ENCODE measurements around the gene MBD6.

Gene MBD6

DNA sequence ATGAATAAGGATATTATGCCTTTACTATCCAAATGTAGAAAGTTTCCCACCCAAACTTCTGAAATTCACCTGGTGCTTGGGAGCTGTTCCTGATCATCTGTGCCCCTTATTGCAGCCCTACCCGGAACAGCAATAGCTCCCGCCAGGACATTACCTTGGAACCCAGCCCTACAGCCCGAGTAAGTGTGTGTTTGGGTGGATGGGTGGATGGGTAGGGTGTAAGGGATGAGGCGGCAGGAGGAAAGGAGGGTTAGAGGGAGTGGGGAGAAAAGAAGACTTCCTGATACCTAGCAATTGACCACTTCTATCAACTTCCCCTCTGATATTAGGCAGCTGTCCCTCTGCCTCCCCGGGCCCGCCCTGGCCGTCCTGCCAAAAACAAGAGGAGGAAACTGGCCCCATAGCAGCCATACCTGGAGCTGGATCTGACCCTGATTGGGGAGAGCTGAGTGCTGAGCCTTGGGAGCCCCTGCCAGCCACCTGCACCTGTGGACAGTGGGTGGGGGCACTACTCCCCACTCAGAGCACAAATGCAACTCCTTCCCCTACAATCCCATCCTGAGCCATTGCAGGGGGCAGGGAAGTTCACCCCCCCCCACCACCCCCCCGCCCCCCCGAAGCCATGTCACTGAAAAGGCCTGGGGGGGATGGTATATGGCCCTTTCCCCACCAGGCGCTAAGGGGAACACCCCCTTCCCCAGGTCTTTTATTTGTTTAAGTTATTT lies 6.4 kb downstream of the MBD6 start:
- Histone ChIP-seq H3K27me3 (ENCODE audit: control insufficient read depth in 1 of 2, insufficient read depth in 2 of 2, low read length in 2 of 2) (no peaks in the 10 kb centered on the region), H3K4me1 (ENCODE audit: control insufficient read depth in 1 of 2, insufficient read depth in 2 of 2, low read length in 2 of 2) (peaks cover 14 to 15% of the 10 kb centered on the region in 2 donors), H3K36me3 (ENCODE audit: control insufficient read depth in 1 of 2, insufficient read depth in 2 of 2, low read length in 2 of 2) (peaks cover 44 to 83% of the 10 kb centered on the region in 2 donors)

DNA sequence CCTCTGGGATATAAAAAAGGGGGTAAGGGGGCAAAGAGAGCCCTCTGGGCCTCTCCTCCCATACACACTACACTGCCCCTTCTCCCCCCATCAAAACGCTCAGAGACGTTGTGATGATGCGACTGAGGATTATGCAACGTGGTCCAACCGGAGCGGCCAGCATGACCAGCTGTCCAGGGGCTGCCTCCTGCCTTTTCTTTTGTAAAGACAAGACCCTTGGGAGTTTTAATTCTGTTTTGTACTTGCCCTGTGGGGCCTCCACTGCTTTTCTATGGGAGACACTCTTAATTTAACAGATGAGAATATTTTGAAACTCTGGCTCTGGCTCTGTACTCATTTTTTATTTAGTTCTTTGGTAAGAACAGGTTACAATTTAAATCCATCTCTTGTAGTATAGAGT lies 7.2 kb downstream of the MBD6 start:
- Histone ChIP-seq H3K27ac (ENCODE audit: low read depth, low read length) (no peak overlapping the region), H3K36me3 (ENCODE audit: control insufficient read depth in 1 of 2, insufficient read depth in 2 of 2, low read length in 2 of 2) (peaks cover 47 to 92% of the 10 kb centered on the region in 2 donors), H3K4me3 (ENCODE audit: low read depth in 1 of 2, low read length in 2 of 2) (no peak overlapping the region), H3K9ac (ENCODE audit: low read depth in 1 of 2, low read length in 2 of 2) (no peak overlapping the region), H3K4me1 (ENCODE audit: control insufficient read depth in 1 of 2, insufficient read depth in 2 of 2, low read length in 2 of 2) (peaks cover 6% of the 10 kb centered on the region in 2 donors), H3K9me3 (ENCODE audit: control insufficient read depth in 1 of 2, low read length in 2 of 2) (no peaks in the 10 kb centered on the region), H3K27me3 (ENCODE audit: control insufficient read depth in 1 of 2, insufficient read depth in 2 of 2, low read length in 2 of 2) (no peaks in the 10 kb centered on the region)

More for the DNA sequence above, 6.4 kb downstream of the MBD6 start:
- Histone ChIP-seq H3K9ac (ENCODE audit: low read depth in 1 of 2, low read length in 2 of 2) (no peak overlapping the region), H3K4me3 (ENCODE audit: low read depth in 1 of 2, low read length in 2 of 2) (no peak overlapping the region), H3K9me3 (ENCODE audit: control insufficient read depth in 1 of 2, low read length in 2 of 2) (no peaks in the 10 kb centered on the region), H3K27ac (ENCODE audit: low read depth, low read length) (no peak overlapping the region)

DNA sequence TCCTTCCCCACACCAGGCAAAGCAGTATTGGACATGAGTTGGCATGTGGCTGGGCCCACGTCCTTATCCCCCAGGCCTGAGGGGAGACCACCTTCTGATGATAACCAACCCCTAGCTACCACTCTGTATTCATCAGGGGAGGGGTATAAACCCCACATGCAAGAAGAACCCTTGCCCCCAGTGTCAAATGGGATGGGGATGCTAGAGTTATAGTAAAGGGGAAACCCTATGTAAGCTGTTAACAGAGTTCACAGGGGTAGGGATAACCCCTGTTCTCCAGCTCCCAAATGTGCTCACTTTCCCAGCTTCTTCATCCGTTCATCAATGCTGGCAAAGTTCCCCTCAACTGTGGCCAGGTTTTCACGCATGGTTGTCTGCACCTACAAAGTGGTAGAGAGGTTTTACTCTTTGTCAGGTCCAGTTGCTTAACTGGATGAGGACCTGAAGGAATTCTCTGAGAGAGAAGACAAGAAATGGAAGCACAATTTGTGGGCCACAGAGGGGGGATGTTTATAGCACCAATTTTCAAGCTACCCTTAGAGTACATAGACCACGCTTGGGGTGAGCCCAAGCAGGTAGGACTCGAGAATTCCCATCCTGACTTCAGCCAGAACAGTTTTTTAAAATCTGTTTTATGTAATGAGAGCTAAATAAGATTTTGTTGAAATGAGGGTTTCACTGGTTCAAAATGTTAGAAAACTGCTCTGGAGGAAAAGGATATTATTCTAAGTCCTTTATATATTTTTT lies 7.9 kb downstream of the MBD6 start:
- peaks cover 52 to 93% of the 10 kb centered on the region in 2 donors for H3K36me3 ChIP-seq (ENCODE audit: control insufficient read depth in 1 of 2, insufficient read depth in 2 of 2, low read length in 2 of 2)
- no peaks in the 10 kb centered on the region for H3K27me3 ChIP-seq (ENCODE audit: control insufficient read depth in 1 of 2, insufficient read depth in 2 of 2, low read length in 2 of 2)
- H3K27ac ChIP-seq (ENCODE audit: low read depth, low read length) = no peak overlapping the region
- H3K9me3 ChIP-seq (ENCODE audit: control insufficient read depth in 1 of 2, low read length in 2 of 2) = no peaks in the 10 kb centered on the region
- no peak overlapping the region for H3K9ac ChIP-seq (ENCODE audit: low read depth in 1 of 2, low read length in 2 of 2)
- no peak overlapping the region for H3K4me3 ChIP-seq (ENCODE audit: low read depth in 1 of 2, low read length in 2 of 2)
- H3K4me1 ChIP-seq (ENCODE audit: control insufficient read depth in 1 of 2, insufficient read depth in 2 of 2, low read length in 2 of 2) = no peaks in the 10 kb centered on the region

DNA sequence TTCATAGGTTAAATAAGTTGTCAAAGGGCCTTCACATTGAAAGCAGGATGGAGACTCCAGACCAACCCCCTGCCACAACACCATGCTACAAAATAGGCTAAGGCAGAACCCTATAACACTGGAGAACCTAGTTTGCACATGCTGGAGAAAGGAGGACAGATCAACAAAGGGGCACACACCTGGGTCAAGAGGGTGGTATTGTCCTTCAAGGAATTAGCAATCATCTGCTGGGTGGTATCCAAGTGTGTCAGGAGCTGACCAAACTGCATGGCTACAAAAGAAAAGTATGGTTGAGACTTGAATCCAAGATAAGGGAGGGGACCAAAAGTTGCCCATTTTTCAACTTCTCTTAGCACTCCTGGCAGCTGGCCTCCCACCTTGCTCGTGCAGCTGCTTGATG lies 9.2 kb downstream of the MBD6 start:
- Histone ChIP-seq H3K9ac (ENCODE audit: low read depth in 1 of 2, low read length in 2 of 2) (no peak overlapping the region), H3K4me3 (ENCODE audit: low read depth in 1 of 2, low read length in 2 of 2) (no peak overlapping the region), H3K36me3 (ENCODE audit: control insufficient read depth in 1 of 2, insufficient read depth in 2 of 2, low read length in 2 of 2) (peaks cover 55 to 90% of the 10 kb centered on the region in 2 donors), H3K27ac (ENCODE audit: low read depth, low read length) (no peak overlapping the region), H3K27me3 (ENCODE audit: control insufficient read depth in 1 of 2, insufficient read depth in 2 of 2, low read length in 2 of 2) (no peaks in the 10 kb centered on the region), H3K9me3 (ENCODE audit: control insufficient read depth in 1 of 2, low read length in 2 of 2) (no peaks in the 10 kb centered on the region), H3K4me1 (ENCODE audit: control insufficient read depth in 1 of 2, insufficient read depth in 2 of 2, low read length in 2 of 2) (no peaks in the 10 kb centered on the region)

DNA sequence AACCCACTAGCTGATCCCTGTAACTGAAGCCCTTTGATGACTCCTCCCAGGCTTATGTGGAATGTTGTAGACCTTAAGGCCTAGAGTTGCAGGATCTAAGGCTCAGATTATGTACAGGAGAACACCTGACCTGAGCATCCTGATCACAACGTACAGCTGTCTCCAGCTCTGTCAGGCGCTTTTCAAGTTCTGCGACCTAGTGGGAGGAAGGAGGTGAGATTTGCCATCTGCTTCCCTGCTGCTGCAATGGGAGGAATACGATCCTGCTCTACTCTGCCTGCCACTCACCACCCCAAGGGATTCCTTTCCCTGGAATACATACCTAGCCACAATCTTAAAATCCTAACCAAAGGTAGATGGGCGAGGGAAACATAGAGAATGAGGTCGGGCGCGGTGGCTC lies 10.5 kb downstream of the MBD6 start:
- Histone ChIP-seq H3K27me3 (ENCODE audit: control insufficient read depth in 1 of 2, insufficient read depth in 2 of 2, low read length in 2 of 2) (no peaks in the 10 kb centered on the region), H3K4me1 (ENCODE audit: control insufficient read depth in 1 of 2, insufficient read depth in 2 of 2, low read length in 2 of 2) (no peaks in the 10 kb centered on the region), H3K4me3 (ENCODE audit: low read depth in 1 of 2, low read length in 2 of 2) (no peak overlapping the region), H3K36me3 (ENCODE audit: control insufficient read depth in 1 of 2, insufficient read depth in 2 of 2, low read length in 2 of 2) (peaks cover 51 to 83% of the 10 kb centered on the region in 2 donors), H3K9ac (ENCODE audit: low read depth in 1 of 2, low read length in 2 of 2) (no peak overlapping the region), H3K9me3 (ENCODE audit: control insufficient read depth in 1 of 2, low read length in 2 of 2) (no peaks in the 10 kb centered on the region), H3K27ac (ENCODE audit: low read depth, low read length) (no peak overlapping the region)

DNA sequence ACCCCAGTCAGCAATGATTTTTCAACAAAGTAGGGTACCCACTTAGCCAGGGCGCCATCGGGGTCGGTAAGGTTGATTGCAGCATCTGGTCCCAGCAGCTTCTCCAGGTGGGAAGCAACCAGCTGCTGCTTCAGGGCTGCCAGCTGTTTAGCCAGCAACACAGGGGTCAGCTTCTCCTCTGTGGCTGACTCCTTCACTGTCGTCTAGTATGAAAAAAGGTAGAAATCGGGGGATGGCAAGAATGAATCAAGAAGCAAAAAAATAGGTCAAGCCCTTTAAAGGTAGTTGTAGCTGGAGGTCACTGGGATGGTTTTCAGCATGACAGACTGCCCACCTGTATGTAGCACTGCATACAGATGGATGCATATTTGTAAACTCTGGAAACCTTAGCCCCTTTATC lies 11.6 kb downstream of the MBD6 start:
- H3K9me3 ChIP-seq (ENCODE audit: control insufficient read depth in 1 of 2, low read length in 2 of 2) = no peaks in the 10 kb centered on the region
- peaks cover 61 to 84% of the 10 kb centered on the region in 2 donors for H3K36me3 ChIP-seq (ENCODE audit: control insufficient read depth in 1 of 2, insufficient read depth in 2 of 2, low read length in 2 of 2)
- H3K9ac ChIP-seq (ENCODE audit: low read depth in 1 of 2, low read length in 2 of 2) = no peak overlapping the region
- no peaks in the 10 kb centered on the region for H3K4me1 ChIP-seq (ENCODE audit: control insufficient read depth in 1 of 2, insufficient read depth in 2 of 2, low read length in 2 of 2)
- H3K27me3 ChIP-seq (ENCODE audit: control insufficient read depth in 1 of 2, insufficient read depth in 2 of 2, low read length in 2 of 2) = no peaks in the 10 kb centered on the region
- no peak overlapping the region for H3K4me3 ChIP-seq (ENCODE audit: low read depth in 1 of 2, low read length in 2 of 2)
- H3K27ac ChIP-seq (ENCODE audit: low read depth, low read length) = no peak overlapping the region

DNA sequence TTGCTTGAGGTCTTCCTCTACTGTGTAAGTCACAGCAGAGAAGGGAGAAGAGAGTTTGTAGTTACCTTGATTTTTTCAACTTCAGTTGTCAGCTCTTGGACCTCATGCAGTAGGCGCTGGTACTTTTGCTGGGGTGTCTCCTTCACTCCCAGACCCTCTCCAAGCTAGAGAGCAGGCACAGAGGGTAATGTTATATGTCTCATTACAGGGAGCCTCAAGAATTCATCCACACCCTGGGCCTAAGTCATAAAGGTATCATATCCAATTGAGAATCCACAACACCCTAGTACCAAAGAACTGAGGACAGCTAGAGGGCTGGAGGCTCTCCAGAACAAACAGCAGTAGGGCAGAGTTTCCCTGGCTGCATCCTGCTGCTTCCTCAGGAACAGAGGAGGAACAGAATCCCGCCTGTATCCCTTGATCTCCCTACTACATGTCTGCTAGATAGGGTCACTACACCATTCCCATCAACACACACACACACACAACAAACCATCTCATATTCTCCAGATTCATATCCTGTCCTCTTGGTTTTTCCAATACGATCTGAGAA lies 12.4 kb downstream of the MBD6 start:
- Histone ChIP-seq H3K9me3 (ENCODE audit: control insufficient read depth in 1 of 2, low read length in 2 of 2) (no peaks in the 10 kb centered on the region), H3K4me3 (ENCODE audit: low read depth in 1 of 2, low read length in 2 of 2) (no peak overlapping the region), H3K27me3 (ENCODE audit: control insufficient read depth in 1 of 2, insufficient read depth in 2 of 2, low read length in 2 of 2) (no peaks in the 10 kb centered on the region), H3K4me1 (ENCODE audit: control insufficient read depth in 1 of 2, insufficient read depth in 2 of 2, low read length in 2 of 2) (no peaks in the 10 kb centered on the region), H3K9ac (ENCODE audit: low read depth in 1 of 2, low read length in 2 of 2) (no peak overlapping the region), H3K36me3 (ENCODE audit: control insufficient read depth in 1 of 2, insufficient read depth in 2 of 2, low read length in 2 of 2) (peaks cover 61 to 83% of the 10 kb centered on the region in 2 donors), H3K27ac (ENCODE audit: low read depth, low read length) (no peak overlapping the region)

DNA sequence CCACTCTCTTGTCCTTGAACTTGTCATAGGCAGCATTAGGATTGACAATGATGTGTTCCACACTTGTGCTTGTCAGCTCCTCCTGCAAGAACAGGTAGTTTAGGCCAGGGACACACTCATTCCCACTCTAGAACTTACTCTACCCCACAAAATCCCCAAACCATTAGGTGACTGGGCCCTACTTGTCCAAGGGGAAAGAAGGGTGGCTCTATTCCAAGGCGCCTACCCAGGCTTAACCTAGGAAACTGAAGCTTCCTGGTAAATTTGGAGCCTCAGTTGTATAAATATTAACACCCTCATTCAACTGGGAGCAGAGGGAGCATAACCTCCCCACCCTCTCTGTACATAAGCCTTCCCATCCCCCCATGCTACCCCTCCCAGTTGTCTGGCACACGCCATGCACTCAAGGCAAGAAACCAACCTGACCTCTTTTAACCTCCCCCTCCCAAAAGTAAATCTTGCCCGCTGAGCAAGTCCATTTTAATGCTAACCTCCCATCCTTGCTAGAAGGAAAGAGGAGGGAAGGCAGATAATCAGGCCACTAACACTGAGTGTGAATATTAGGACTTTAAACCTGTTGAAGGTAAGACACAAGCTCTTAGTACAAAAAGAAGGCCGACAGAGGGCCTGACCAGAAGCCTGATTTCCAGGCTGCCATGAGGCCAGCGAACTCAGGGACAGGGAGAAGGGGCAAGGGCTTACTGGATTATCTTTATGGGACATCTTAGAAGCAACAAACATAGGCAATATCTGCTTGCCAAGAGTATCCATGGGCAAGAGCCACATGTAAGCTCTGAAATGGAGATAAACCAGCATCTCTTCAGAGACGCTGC lies 13.4 kb downstream of the MBD6 start:
- Histone ChIP-seq H3K27ac (ENCODE audit: low read depth, low read length) (no peak overlapping the region), H3K4me3 (ENCODE audit: low read depth in 1 of 2, low read length in 2 of 2) (no peak overlapping the region), H3K9ac (ENCODE audit: low read depth in 1 of 2, low read length in 2 of 2) (no peak overlapping the region), H3K36me3 (ENCODE audit: control insufficient read depth in 1 of 2, insufficient read depth in 2 of 2, low read length in 2 of 2) (peaks cover 53 to 78% of the 10 kb centered on the region in 2 donors), H3K9me3 (ENCODE audit: control insufficient read depth in 1 of 2, low read length in 2 of 2) (no peaks in the 10 kb centered on the region), H3K4me1 (ENCODE audit: control insufficient read depth in 1 of 2, insufficient read depth in 2 of 2, low read length in 2 of 2) (no peaks in the 10 kb centered on the region), H3K27me3 (ENCODE audit: control insufficient read depth in 1 of 2, insufficient read depth in 2 of 2, low read length in 2 of 2) (no peaks in the 10 kb centered on the region)

DNA sequence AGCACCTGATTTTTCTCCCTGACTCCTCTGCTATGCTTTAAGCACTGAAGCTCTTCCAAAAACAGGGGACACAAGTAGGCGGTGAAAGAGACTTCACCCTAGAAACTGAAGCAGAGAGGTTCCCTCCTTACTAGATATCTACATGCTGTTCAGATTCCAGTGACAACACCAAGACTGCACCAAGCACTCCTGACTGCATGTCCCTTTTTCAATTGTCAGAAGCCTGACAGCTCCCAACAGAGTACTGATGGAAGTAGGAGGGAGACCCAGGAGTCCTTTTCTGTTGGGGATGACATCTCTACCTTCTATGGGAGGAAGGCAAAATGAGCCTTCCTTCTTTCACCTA lies 13.9 kb downstream of the MBD6 start:
- peaks cover 52 to 78% of the 10 kb centered on the region in 2 donors for H3K36me3 ChIP-seq (ENCODE audit: control insufficient read depth in 1 of 2, insufficient read depth in 2 of 2, low read length in 2 of 2)
- no peak overlapping the region for H3K27ac ChIP-seq (ENCODE audit: low read depth, low read length)
- H3K27me3 ChIP-seq (ENCODE audit: control insufficient read depth in 1 of 2, insufficient read depth in 2 of 2, low read length in 2 of 2) = no peaks in the 10 kb centered on the region
- no peak overlapping the region for H3K4me3 ChIP-seq (ENCODE audit: low read depth in 1 of 2, low read length in 2 of 2)
- no peaks in the 10 kb centered on the region for H3K4me1 ChIP-seq (ENCODE audit: control insufficient read depth in 1 of 2, insufficient read depth in 2 of 2, low read length in 2 of 2)
- no peak overlapping the region for H3K9ac ChIP-seq (ENCODE audit: low read depth in 1 of 2, low read length in 2 of 2)
- H3K9me3 ChIP-seq (ENCODE audit: control insufficient read depth in 1 of 2, low read length in 2 of 2) = no peaks in the 10 kb centered on the region

All from duodenal mucosa (tissue), 2 donors.